Vagina (tissue), 2 donors: Measurements from ENCODE around the gene USP2.

Experiments used
- CTCF ChIP-seq, 3 experiments: fragments of 450-650 bp in 2 of 3; fragments of 200-600 bp in 1 of 3; sonication (generic) in 1 of 3; IDR thresholded peaks; one replicate each; pipeline ENCODE4 v1.5.1; 2017 to 2019; ENCODE audit warnings: antibody characterized with exemption in 3 of 3, mild to moderate bottlenecking in 2 of 3, moderate library complexity in 2 of 3
- POLR2A ChIP-seq, 2 donors: fragments of 450-650 bp; IDR thresholded peaks; one replicate each; pipeline ENCODE4 v1.6.1; 2017; ENCODE audit warnings: antibody characterized with exemption in 2 of 2, mild to moderate bottlenecking in 2 of 2, moderate library complexity in 2 of 2
- POLR2AphosphoS5 ChIP-seq, 2 donors: sonication (generic); formaldehyde crosslinking; IDR thresholded peaks; one replicate each; pipeline ENCODE4 v1.9.0; 2017; ENCODE audit warnings: antibody characterized with exemption in 2 of 2, mild to moderate bottlenecking in 2 of 2, low read depth in 1 of 2; ENCODE audit not compliant: insufficient read depth in 1 of 2

- TF ChIP-seq CTCF (IDR thresholded peaks at IDR 0.05) (no peak), POLR2A (IDR thresholded peaks at IDR 0.05) (no peak), POLR2AphosphoS5 (IDR thresholded peaks at IDR 0.05; ENCODE audit: insufficient read depth in 1 of 2, low read depth in 1 of 2) (no peak)
Observed at GRCh38 chr11:119357074-119357473, 24.4 kb downstream of the USP2 start.
